K562 (cell line): ENCODE measurements around the gene MYL12B. TPM values are rescaled to one million over a fixed set of nuclear protein-coding genes. Genes with fewer than 3 reads are reported as not detected.

Source experiments
- CEBPG ChIP-seq, 3 experiments: fragments of 200-800 bp in 1 of 3; sonication (Bioruptor generic) in 1 of 3; sonication (generic) in 1 of 3; formaldehyde crosslinking in 1 of 3; IDR thresholded peaks in 2 of 3; conservative IDR thresholded peaks in 1 of 3; 2 replicates each; pipeline versions ENCODE4 v1.6.1 to v1.8.0; 2016 to 2022; ENCODE audit warnings: missing compliant biosample characterization in 2 of 3, missing genetic modification characterization in 2 of 3, mild to moderate bottlenecking in 1 of 3, missing genetic modification reagents in 1 of 3
- FIP1L1 ChIP-seq: fragments of 200-400 bp; formaldehyde crosslinking; IDR thresholded peaks from 2 replicates; pipeline ENCODE4 v1.6.1; 2018; ENCODE audit warnings: mild to moderate bottlenecking, low read depth, low read length; ENCODE audit not compliant: poor library complexity, severe bottlenecking
- MEF2A ChIP-seq: IDR thresholded peaks from 2 replicates; pipeline ENCODE4 v1.6.1; 2011; ENCODE audit warnings: low read depth, mild to moderate bottlenecking, low read length, moderate library complexity; ENCODE audit not compliant: control insufficient read depth
- MYBL2 ChIP-seq, 2 experiments: fragments of 450-650 bp in 1 of 2; sonication (generic) in 1 of 2; formaldehyde crosslinking in 1 of 2; IDR thresholded peaks; 2 replicates each; pipeline versions ENCODE4 v1.6.1 to v1.8.1; 2017 to 2022; ENCODE audit warnings: borderline replicate concordance in 1 of 2, inconsistent platforms in 1 of 2, low read depth in 1 of 2, mild to moderate bottlenecking in 1 of 2, missing genetic modification reagents in 1 of 2, moderate library complexity in 1 of 2
- NR0B1 ChIP-seq: fragments of 450-650 bp; IDR thresholded peaks from one replicate; pipeline ENCODE4 v1.6.1; 2018; ENCODE audit warnings: mild to moderate bottlenecking, moderate library complexity; ENCODE audit not compliant: partially characterized antibody
- SRSF7 ChIP-seq: fragments of 200-400 bp; formaldehyde crosslinking; optimal IDR thresholded peaks from 2 replicates; pipeline ENCODE3; 2017; ENCODE audit warnings: mild to moderate bottlenecking, low read depth, low read length
- TFE3 ChIP-seq: fragments of 450-650 bp; formaldehyde crosslinking; IDR thresholded peaks from 2 replicates; pipeline ENCODE4 v1.4.0; 2020; ENCODE audit warnings: mild to moderate bottlenecking, mixed read lengths
- ZFP91 ChIP-seq: sonication (generic); formaldehyde crosslinking; IDR thresholded peaks from 2 replicates; pipeline ENCODE4 v1.8.0; 2022; ENCODE audit warnings: mild to moderate bottlenecking, missing genetic modification reagents
- ZNF277 ChIP-seq: fragments of 250-450 bp; sonication (Bioruptor Pico); IDR thresholded peaks from 2 replicates; pipeline ENCODE4 v1.8.0; 2022; ENCODE audit warnings: inconsistent platforms, mild to moderate bottlenecking, moderate library complexity, borderline replicate concordance
- ZNF282 ChIP-seq: sonication (generic); formaldehyde crosslinking; IDR thresholded peaks from 2 replicates; pipeline ENCODE4 v1.8.1; 2023; ENCODE audit warnings: missing genetic modification reagents
- polyA plus RNA-seq, 8 experiments: library from polyadenylated mRNA; depleted of rRNA in 4 of 8; stranded (reverse) in 5 of 8; unstranded in 3 of 8; fragments of >200 nt; fragmentation: Nextera tagmentation in 2 of 8; fragmentation: Illumina TruSeq in 1 of 8; extraction: Ambion mirVana in 2 of 8; extraction: Trizol in 1 of 8; gene quantifications; 2 replicates each; pipeline versions ENCODE4 v1.2.1 to v1.2.3, GENCODE V29; 2011 to 2014; ENCODE audit warnings: inconsistent platforms in 1 of 8, missing spikeins in 1 of 8
- total RNA-seq, 7 experiments: library from RNA; depleted of rRNA in 6 of 7; stranded (reverse); fragments of >200 nt in 6 of 7; fragmentation: Illumina TruSeq in 2 of 7; extraction: Trizol in 2 of 7; gene quantifications; 2 replicates each; pipeline versions ENCODE4 v1.2.1 to v1.2.3, GENCODE V29; 2011 to 2021; ENCODE audit warnings: low replicate concordance in 1 of 7
- TF ChIP-seq, protein P1 (sequence below): fragments of 450-650 bp; formaldehyde crosslinking; IDR thresholded peaks from 2 replicates; pipeline ENCODE4 v1.4.0; 2020; ENCODE audit warnings: mild to moderate bottlenecking, moderate library complexity
- TF ChIP-seq, protein P2 (sequence below): fragments of 250-450 bp; sonication (Bioruptor Pico); IDR thresholded peaks from 2 replicates; pipeline ENCODE4 v1.5.0; 2020; ENCODE audit warnings: mild to moderate bottlenecking

Gene MYL12B
- total and polyA plus RNA-seq, 9 of the 15 experiments (the other 6 are each of a cell fraction or from before 2014, with no cell fraction given): 220 to 995 (median 463) TPM

DNA sequence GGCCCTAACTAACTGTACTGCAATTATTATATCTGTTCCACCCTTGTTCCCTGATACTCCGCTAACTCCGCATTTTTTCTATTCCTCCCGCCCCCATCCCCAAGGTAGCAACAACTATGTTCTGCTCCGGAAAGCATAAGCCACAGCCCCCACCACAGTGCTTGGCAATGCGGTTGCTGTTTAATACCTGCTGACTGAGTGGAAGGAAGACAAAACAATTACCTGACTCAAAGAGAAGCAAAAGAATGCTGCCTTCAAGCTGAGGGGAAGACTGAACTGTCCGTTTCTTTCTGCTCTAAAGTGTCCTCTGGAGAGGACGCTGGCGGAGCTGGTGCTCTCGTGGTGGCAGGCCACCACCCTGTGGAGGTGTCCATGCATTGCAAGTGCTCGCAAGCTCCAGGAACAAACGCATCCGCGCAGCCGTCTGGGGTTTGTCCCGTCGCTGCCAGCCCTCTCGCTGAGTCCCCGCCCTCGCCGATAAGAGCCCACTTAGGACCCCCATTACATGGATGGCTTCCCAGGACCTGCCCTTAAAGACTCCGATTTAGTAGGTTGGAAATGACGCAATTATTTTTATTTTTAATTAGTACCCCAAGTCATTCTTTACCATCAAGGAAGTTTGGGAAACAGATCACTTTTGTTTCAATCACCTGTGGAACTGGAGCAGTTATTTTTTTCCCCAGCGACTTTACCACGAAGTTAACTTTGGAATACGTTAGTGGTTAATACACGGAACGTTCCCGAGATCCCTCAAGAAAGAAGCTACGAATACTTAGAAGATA lies 15.9 kb upstream of the MYL12B start (continued):
- TF ChIP-seq MYBL2 (IDR thresholded peaks at IDR 0.05; ENCODE audit: low read depth) (no peak), MYBL2 (CRISPR knock-in tag; IDR thresholded peaks at IDR 0.05; ENCODE audit: borderline replicate concordance) (no peak), ZNF282 (CRISPR knock-in tag) (no peak), SRSF7 (no peak), TFE3 (no peak), ZFP91 (0 out of 2 replicates have a peak, but pooled peaks have one; percentile 11), ZNF277 (CRISPR knock-in tag) (no peak), MEF2A (no peak), CEBPG (CRISPR knock-in tag; IDR thresholded peaks at IDR 0.05) (no peak; the same call in 1 of the 2 replicates), CEBPG (tag; conservative IDR thresholded peaks at IDR 0.05 in 1 of 2, IDR thresholded peaks at IDR 0.05 in 1 of 2) (peak in 1 of 2 experiments; percentile 88; a peak in 2 of 4 replicates), FIP1L1 (no peak), NR0B1 (no peak)
- TF ChIP-seq, protein P1, sequence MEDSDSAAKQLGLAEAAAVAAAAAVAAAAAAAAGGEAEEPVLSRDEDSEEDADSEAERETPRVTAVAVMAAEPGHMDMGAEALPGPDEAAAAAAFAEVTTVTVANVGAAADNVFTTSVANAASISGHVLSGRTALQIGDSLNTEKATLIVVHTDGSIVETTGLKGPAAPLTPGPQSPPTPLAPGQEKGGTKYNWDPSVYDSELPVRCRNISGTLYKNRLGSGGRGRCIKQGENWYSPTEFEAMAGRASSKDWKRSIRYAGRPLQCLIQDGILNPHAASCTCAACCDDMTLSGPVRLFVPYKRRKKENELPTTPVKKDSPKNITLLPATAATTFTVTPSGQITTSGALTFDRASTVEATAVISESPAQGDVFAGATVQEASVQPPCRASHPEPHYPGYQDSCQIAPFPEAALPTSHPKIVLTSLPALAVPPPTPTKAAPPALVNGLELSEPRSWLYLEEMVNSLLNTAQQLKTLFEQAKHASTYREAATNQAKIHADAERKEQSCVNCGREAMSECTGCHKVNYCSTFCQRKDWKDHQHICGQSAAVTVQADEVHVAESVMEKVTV: peak; percentile 99
- TF ChIP-seq, protein P2, sequence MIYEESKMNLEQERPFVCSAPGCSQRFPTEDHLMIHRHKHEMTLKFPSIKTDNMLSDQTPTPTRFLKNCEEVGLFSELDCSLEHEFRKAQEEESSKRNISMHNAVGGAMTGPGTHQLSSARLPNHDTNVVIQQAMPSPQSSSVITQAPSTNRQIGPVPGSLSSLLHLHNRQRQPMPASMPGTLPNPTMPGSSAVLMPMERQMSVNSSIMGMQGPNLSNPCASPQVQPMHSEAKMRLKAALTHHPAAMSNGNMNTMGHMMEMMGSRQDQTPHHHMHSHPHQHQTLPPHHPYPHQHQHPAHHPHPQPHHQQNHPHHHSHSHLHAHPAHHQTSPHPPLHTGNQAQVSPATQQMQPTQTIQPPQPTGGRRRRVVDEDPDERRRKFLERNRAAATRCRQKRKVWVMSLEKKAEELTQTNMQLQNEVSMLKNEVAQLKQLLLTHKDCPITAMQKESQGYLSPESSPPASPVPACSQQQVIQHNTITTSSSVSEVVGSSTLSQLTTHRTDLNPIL (CRISPR knock-in tag): no peak
